ENCODE measurements around the gene ATP11A.

DNA sequence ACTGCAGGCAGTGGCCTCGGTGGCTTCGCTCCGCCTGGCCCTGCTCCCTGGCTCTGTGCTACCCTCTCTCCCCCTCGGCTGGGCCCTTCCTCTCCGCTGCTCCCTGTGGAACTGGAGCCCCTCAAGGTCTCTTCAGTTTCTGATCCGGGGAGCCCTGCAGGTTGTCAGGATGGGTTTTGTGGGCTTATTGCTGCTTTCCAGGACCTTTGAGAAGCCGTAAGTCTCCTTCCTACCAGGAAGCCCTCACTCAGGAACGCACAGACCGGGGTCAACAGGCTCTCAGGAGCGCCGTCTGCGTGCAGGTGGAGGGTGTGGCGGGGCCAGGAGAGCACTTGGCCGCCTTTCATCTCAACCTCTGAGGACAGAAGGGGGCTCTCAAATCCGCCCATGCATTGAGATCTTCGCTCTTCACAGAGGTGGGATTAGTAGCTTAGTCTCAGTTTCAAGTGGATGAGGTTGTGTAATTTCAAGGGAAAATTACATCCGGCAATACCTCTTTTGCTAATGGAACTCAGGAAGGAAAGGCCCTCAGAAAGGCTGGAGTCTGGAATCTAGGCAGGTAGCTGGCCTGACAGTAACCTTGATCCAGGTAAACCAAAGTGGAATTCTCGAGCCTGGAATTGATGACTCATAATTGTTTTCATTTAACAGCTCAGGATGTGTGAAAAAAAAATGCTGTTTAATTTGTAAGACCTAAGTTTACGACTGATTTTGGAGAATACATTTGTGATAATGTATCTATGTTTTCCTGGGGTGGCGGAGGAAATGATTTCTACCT lies 102.0 kb downstream of the ATP11A start:
- TF ChIP-seq, protein P1, sequence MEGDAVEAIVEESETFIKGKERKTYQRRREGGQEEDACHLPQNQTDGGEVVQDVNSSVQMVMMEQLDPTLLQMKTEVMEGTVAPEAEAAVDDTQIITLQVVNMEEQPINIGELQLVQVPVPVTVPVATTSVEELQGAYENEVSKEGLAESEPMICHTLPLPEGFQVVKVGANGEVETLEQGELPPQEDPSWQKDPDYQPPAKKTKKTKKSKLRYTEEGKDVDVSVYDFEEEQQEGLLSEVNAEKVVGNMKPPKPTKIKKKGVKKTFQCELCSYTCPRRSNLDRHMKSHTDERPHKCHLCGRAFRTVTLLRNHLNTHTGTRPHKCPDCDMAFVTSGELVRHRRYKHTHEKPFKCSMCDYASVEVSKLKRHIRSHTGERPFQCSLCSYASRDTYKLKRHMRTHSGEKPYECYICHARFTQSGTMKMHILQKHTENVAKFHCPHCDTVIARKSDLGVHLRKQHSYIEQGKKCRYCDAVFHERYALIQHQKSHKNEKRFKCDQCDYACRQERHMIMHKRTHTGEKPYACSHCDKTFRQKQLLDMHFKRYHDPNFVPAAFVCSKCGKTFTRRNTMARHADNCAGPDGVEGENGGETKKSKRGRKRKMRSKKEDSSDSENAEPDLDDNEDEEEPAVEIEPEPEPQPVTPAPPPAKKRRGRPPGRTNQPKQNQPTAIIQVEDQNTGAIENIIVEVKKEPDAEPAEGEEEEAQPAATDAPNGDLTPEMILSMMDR (IDR thresholded peaks at IDR 0.05 in 8 of 11, conservative IDR thresholded peaks at IDR 0.05 in 3 of 11), result no peak
- TF ChIP-seq POLR2A (IDR thresholded peaks at IDR 0.05), result no peak
- no peak for TF ChIP-seq POLR2AphosphoS5 (IDR thresholded peaks at IDR 0.05)
